ENCODE data around the gene FGGY.

DNA sequence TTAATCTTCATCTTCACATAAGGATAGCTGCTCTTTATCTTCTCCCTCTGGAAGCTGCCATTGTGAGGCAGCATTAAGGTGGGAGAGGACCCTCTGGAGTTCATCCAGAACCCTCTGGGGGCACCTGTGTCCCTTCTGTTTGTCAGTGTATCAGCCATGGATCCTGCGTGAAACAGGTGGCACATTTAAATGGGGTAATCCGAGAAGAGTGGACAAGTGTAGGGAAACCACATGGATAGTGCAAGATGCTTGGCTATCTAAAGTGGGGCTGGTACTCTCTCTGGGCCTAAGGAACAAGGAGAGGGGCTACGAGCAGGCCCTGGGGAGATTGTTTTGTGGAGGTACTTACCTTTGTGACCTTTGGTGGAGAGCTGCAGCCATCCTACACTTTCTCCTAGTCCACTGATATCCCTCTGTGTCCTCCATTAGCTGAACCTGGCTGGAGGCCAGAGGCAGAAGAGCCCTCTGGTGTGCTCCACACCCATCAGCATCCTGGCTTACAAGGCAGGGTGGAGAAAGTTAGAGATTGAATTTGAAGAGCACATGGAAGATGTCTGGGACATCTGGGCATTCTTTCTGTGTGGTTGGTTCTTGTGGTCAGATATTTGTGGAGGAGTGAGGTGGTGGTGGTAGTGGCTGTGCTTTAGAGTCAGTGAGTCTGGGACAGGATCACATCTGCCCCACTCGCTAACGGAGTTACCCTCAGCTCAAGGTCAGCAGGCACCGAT lies 117.7 kb downstream of the FGGY start:
- TF ChIP-seq FOXK1 (CRISPR knock-in tag; IDR thresholded peaks at IDR 0.05), result no peak
- no peak for TF ChIP-seq NFYB (CRISPR knock-in tag; conservative IDR thresholded peaks at IDR 0.05; ENCODE audit: low read depth)
- TF ChIP-seq, protein P1, sequence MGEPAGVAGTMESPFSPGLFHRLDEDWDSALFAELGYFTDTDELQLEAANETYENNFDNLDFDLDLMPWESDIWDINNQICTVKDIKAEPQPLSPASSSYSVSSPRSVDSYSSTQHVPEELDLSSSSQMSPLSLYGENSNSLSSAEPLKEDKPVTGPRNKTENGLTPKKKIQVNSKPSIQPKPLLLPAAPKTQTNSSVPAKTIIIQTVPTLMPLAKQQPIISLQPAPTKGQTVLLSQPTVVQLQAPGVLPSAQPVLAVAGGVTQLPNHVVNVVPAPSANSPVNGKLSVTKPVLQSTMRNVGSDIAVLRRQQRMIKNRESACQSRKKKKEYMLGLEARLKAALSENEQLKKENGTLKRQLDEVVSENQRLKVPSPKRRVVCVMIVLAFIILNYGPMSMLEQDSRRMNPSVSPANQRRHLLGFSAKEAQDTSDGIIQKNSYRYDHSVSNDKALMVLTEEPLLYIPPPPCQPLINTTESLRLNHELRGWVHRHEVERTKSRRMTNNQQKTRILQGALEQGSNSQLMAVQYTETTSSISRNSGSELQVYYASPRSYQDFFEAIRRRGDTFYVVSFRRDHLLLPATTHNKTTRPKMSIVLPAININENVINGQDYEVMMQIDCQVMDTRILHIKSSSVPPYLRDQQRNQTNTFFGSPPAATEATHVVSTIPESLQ (CRISPR knock-in tag; IDR thresholded peaks at IDR 0.05), result no peak
- TF ChIP-seq, protein P2, sequence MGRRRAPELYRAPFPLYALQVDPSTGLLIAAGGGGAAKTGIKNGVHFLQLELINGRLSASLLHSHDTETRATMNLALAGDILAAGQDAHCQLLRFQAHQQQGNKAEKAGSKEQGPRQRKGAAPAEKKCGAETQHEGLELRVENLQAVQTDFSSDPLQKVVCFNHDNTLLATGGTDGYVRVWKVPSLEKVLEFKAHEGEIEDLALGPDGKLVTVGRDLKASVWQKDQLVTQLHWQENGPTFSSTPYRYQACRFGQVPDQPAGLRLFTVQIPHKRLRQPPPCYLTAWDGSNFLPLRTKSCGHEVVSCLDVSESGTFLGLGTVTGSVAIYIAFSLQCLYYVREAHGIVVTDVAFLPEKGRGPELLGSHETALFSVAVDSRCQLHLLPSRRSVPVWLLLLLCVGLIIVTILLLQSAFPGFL (CRISPR knock-in tag; IDR thresholded peaks at IDR 0.05; ENCODE audit: borderline replicate concordance), result no peak
- TF ChIP-seq, protein P3, sequence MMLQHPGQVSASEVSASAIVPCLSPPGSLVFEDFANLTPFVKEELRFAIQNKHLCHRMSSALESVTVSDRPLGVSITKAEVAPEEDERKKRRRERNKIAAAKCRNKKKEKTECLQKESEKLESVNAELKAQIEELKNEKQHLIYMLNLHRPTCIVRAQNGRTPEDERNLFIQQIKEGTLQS (CRISPR knock-in tag; conservative IDR thresholded peaks at IDR 0.05), result no peak
- no peak for TF ChIP-seq CTCF (IDR thresholded peaks at IDR 0.05)
- no peak for TF ChIP-seq RELA (CRISPR knock-in tag; IDR thresholded peaks at IDR 0.05; ENCODE audit: borderline replicate concordance)
- no peak for TF ChIP-seq ZNF532 (CRISPR knock-in tag; IDR thresholded peaks at IDR 0.05; ENCODE audit: borderline replicate concordance)
- TF ChIP-seq GTF2I (CRISPR knock-in tag; conservative IDR thresholded peaks at IDR 0.05), result no peak
- TF ChIP-seq MYBL2 (CRISPR knock-in tag; IDR thresholded peaks at IDR 0.05), result no peak
- no peak for TF ChIP-seq RORB (CRISPR knock-in tag; IDR thresholded peaks at IDR 0.05)
- no peak for TF ChIP-seq USF2 (CRISPR knock-in tag; IDR thresholded peaks at IDR 0.05)
- TF ChIP-seq TEAD4 (CRISPR knock-in tag; IDR thresholded peaks at IDR 0.05), result no peak

All from WTC11 (cell line).